ENCODE results near the gene YTHDC1. TPM values are rescaled to one million over a fixed set of nuclear protein-coding genes. Genes with fewer than 3 reads are reported as not detected.

The YTHDC1 gene
- total RNA-seq, 2 experiments from 2014 or later, result 81.1 to 84.7 TPM

- Mint-ChIP-seq H3K9me3 (no peaks in the 10 kb centered on the region), H3K27ac (no peak overlapping the region), H3K4me3 (no peak overlapping the region), H3K4me1 (peaks cover 10% of the 10 kb centered on the region), H3K27me3 (peaks cover 7% of the 10 kb centered on the region), H3K36me3 (peaks cover 1% of the 10 kb centered on the region)
- DNase-seq, result no peak
These were observed 18.8 kb upstream of the YTHDC1 start for GRCh38 chr4:68368691-68369131.

GRCh38 chr4:68367835-68368234 is 17.9 kb upstream of the YTHDC1 start:
- peaks cover 10% of the 10 kb centered on the region for H3K4me1 Mint-ChIP-seq
- H3K4me3 Mint-ChIP-seq, result no peak overlapping the region
- peaks cover 7% of the 10 kb centered on the region for H3K27me3 Mint-ChIP-seq
- no peak for DNase-seq
- no peak overlapping the region for H3K27ac Mint-ChIP-seq
- peaks cover 1% of the 10 kb centered on the region for H3K36me3 Mint-ChIP-seq
- H3K9me3 Mint-ChIP-seq, result no peaks in the 10 kb centered on the region

GRCh38 chr4:68366600-68366999 is 16.7 kb upstream of the YTHDC1 start:
- Mint-ChIP-seq H3K4me3 (no peak overlapping the region), H3K27ac (no peak overlapping the region), H3K4me1 (peaks cover 10% of the 10 kb centered on the region), H3K9me3 (no peaks in the 10 kb centered on the region), H3K36me3 (peaks cover 1% of the 10 kb centered on the region), H3K27me3 (peaks cover 7% of the 10 kb centered on the region)
- DNase-seq, result no peak

GRCh38 chr4:68365068-68365467 is 15.2 kb upstream of the YTHDC1 start:
- DNase-seq, result no peak
- peaks cover 1% of the 10 kb centered on the region for H3K36me3 Mint-ChIP-seq
- H3K27ac Mint-ChIP-seq, result no peak overlapping the region
- no peaks in the 10 kb centered on the region for H3K9me3 Mint-ChIP-seq
- H3K4me1 Mint-ChIP-seq, result peaks cover 10% of the 10 kb centered on the region
- peaks cover 7% of the 10 kb centered on the region for H3K27me3 Mint-ChIP-seq
- no peak overlapping the region for H3K4me3 Mint-ChIP-seq

DNA sequence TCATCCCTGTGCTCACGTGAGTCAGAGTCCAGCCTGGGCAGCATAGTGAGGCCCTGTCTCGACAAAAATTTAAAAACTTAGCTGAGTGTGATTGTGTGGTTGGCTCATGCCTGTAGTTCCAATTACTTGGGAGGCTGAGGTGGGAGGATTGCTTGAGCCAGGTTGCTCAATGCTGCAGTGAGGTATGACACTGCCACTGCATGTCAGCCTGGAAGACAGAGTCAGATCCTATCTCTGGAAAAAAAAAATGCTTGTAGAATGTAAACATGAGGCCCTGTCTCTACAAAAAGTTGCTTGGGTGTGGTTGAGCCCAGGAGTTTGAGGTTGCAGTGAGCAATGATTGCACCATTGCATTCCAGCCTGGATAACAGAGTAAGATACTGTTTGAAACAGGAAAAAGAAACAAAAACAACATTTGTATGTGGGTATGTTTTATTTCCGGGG is 11.3 kb upstream of the YTHDC1 start:
- Mint-ChIP-seq H3K4me1 (peaks cover 6% of the 10 kb centered on the region), H3K4me3 (no peak overlapping the region), H3K36me3 (peaks cover 4% of the 10 kb centered on the region), H3K27ac (no peak overlapping the region), H3K27me3 (peaks cover 4% of the 10 kb centered on the region), H3K9me3 (peaks cover 1% of the 10 kb centered on the region)
- no peak for DNase-seq

GRCh38 chr4:68360231-68360968 is 10.5 kb upstream of the YTHDC1 start:
- H3K36me3 Mint-ChIP-seq, result peaks cover 4% of the 10 kb centered on the region
- no peak for DNase-seq
- peaks cover 4% of the 10 kb centered on the region for H3K27me3 Mint-ChIP-seq
- H3K27ac Mint-ChIP-seq, result no peak overlapping the region
- H3K9me3 Mint-ChIP-seq, result peaks cover 1% of the 10 kb centered on the region
- peaks cover 6% of the 10 kb centered on the region for H3K4me1 Mint-ChIP-seq
- no peak overlapping the region for H3K4me3 Mint-ChIP-seq

DNA sequence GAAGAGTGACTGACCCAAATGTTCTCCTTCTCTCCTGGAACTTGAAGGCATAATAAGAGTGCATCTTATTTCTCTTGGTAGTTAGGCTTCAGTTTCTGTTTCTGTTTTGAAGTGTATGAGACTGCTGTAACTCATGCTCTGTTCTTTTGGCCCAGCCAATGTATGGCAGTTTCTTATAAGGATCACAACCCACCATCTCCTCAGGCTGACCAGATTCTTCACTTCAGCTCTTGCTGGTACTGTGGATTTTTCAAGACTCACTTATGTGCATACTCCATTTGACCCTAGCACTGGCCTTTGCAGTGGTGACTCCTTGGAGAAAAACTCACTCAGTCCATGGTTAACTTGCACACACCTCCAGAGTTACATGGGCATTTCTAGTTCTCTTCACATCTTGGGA is 9.6 kb upstream of the YTHDC1 start:
- H3K9me3 Mint-ChIP-seq, result peaks cover 1% of the 10 kb centered on the region

DNA sequence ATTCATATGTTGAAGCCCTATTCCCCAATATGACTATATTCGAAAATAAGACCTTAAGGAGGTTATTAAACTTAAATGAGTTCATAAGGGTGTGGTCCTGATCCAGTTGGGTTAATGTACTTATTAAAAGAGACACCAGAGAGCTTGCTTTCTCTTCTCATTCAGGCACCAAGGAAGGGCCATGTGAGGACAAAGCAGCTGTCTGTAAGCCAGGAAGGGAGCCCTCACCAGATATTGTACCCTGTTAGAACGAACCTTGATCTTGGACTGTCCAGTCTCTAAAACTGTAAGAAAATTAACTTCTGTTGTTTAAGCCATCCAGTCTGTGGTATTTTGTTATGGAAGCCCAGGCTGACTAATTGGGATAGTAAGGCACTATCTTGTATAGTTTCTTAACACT is 9.1 kb upstream of the YTHDC1 start:
- DNase-seq, result no peak
- no peaks in the 10 kb centered on the region for H3K27me3 Mint-ChIP-seq
- H3K27ac Mint-ChIP-seq, result no peak overlapping the region
- H3K9me3 Mint-ChIP-seq, result peaks cover 1% of the 10 kb centered on the region
- H3K36me3 Mint-ChIP-seq, result peaks cover 2% of the 10 kb centered on the region
- no peak overlapping the region for H3K4me3 Mint-ChIP-seq
- peaks cover 6% of the 10 kb centered on the region for H3K4me1 Mint-ChIP-seq

More for the DNA sequence above, 9.6 kb upstream of the YTHDC1 start:
- no peak for DNase-seq
- Mint-ChIP-seq H3K27me3 (no peaks in the 10 kb centered on the region), H3K27ac (peak overlapping the region; percentile 63), H3K36me3 (peaks cover 4% of the 10 kb centered on the region), H3K4me1 (peaks cover 6% of the 10 kb centered on the region), H3K4me3 (no peak overlapping the region)

- Mint-ChIP-seq H3K4me1 (peaks cover 7% of the 10 kb centered on the region), H3K27ac (no peak overlapping the region)
- DNase-seq, result no peak
These were observed 2.9 kb upstream of the YTHDC1 start for GRCh38 chr4:68352791-68353190.

GRCh38 chr4:68349279-68349648 is 626 bp downstream of the YTHDC1 start:
- peak overlapping the region; percentile 98 for H3K4me3 Mint-ChIP-seq
- H3K4me1 Mint-ChIP-seq, result peaks cover 34% of the 10 kb centered on the region
- peak overlapping the region; percentile 98 for H3K27ac Mint-ChIP-seq
- no peak for DNase-seq
- H3K9me3 Mint-ChIP-seq, result no peaks in the 10 kb centered on the region
- H3K27me3 Mint-ChIP-seq, result peaks cover 3% of the 10 kb centered on the region
- peaks cover 22% of the 10 kb centered on the region for H3K36me3 Mint-ChIP-seq

More at GRCh38 chr4:68352791-68353190, 2.9 kb upstream of the YTHDC1 start:
- peaks cover 14% of the 10 kb centered on the region for H3K36me3 Mint-ChIP-seq
- peaks cover 3% of the 10 kb centered on the region for H3K27me3 Mint-ChIP-seq
- no peak overlapping the region for H3K4me3 Mint-ChIP-seq
- H3K9me3 Mint-ChIP-seq, result no peaks in the 10 kb centered on the region

DNA sequence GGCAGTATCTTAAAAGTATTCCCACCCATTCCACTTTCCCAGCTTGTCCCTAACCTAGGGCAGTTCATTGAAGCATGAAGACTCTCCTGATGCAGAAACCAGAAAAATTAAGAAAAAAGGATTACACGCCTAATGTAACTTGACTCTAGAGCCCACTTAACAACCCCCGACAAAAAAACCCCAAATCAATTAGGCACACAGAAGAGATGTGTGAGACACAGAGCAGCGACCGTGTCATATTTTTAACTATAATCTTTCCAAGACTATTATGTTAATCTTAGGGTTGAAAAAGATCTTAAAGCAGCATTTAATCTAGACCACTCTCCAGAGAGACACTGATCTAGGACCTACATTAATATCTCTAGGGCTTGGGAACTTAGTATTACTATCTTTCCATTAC is 1.3 kb downstream of the YTHDC1 start:
- H3K9me3 Mint-ChIP-seq, result no peaks in the 10 kb centered on the region
- peaks cover 3% of the 10 kb centered on the region for H3K27me3 Mint-ChIP-seq
- peaks cover 40% of the 10 kb centered on the region for H3K4me1 Mint-ChIP-seq
- H3K4me3 Mint-ChIP-seq, result peak overlapping the region; percentile 98
- DNase-seq, result no peak
- H3K36me3 Mint-ChIP-seq, result peaks cover 22% of the 10 kb centered on the region
- peak overlapping the region; percentile 98 for H3K27ac Mint-ChIP-seq

DNA sequence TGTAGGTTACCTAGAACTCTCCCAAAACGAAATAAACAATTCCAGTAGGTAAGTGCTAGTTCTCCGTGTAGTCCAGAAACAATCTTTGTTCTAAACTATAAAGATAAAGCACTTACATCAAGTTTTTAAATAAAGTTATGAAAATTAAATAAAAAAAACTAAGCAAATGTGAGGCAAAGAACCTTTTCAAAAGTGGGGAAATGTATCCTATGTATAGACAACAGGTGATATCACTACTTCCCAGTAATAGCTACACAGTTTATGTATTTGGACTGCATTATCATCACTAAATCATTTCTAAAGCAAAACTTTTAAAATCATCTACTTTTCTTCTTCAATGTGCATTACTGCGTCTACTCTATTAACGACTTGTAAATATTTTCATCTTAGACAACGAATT is 2.0 kb downstream of the YTHDC1 start:
- H3K4me1 Mint-ChIP-seq, result peaks cover 40% of the 10 kb centered on the region
- peak overlapping the region; percentile 98 for H3K4me3 Mint-ChIP-seq
- H3K27ac Mint-ChIP-seq, result peak overlapping the region; percentile 98
- H3K36me3 Mint-ChIP-seq, result peaks cover 22% of the 10 kb centered on the region
- H3K27me3 Mint-ChIP-seq, result peaks cover 3% of the 10 kb centered on the region
- no peaks in the 10 kb centered on the region for H3K9me3 Mint-ChIP-seq
- no peak for DNase-seq

DNA sequence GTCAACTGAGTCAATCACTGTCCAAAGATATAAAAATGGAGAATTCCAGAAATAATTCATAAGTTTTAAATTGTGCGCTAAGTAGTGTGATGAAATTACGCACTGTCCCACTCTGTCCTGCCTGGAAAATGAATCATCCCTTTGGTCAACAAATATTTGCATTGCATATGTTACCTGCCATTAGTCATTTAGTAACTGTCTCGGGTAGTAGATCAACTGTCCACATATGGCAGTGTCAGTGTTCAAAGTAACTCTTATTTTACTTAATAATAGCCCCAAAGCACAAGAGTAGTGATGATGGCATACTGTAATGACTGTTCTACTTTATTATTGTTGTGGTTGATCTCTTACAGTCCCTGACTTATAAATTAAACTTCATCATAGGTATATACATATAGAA is 3.4 kb downstream of the YTHDC1 start:
- DNase-seq, result no peak
- peaks cover 48% of the 10 kb centered on the region for H3K4me1 Mint-ChIP-seq
- peak overlapping the region; percentile 47 for H3K4me3 Mint-ChIP-seq
- no peaks in the 10 kb centered on the region for H3K9me3 Mint-ChIP-seq
- peaks cover 27% of the 10 kb centered on the region for H3K36me3 Mint-ChIP-seq
- peaks cover 3% of the 10 kb centered on the region for H3K27me3 Mint-ChIP-seq
- H3K27ac Mint-ChIP-seq, result peak overlapping the region; percentile 60

- Mint-ChIP-seq H3K4me3 (no peak overlapping the region), H3K27me3 (peaks cover 1% of the 10 kb centered on the region), H3K27ac (peak overlapping the region; percentile 67), H3K36me3 (peaks cover 25% of the 10 kb centered on the region), H3K9me3 (no peaks in the 10 kb centered on the region), H3K4me1 (peaks cover 57% of the 10 kb centered on the region)
- DNase-seq, result no peak
These were observed 5.1 kb downstream of the YTHDC1 start for GRCh38 chr4:68344785-68345184.

- no peak overlapping the region for H3K4me3 Mint-ChIP-seq
- DNase-seq, result no peak
- peaks cover 23% of the 10 kb centered on the region for H3K36me3 Mint-ChIP-seq
- H3K4me1 Mint-ChIP-seq, result peaks cover 64% of the 10 kb centered on the region
- H3K9me3 Mint-ChIP-seq, result no peaks in the 10 kb centered on the region
- peak overlapping the region; percentile 42 for H3K27ac Mint-ChIP-seq
- no peaks in the 10 kb centered on the region for H3K27me3 Mint-ChIP-seq
These were observed 5.8 kb downstream of the YTHDC1 start for GRCh38 chr4:68344049-68344448.

GRCh38 chr4:68342134-68342533 is 7.8 kb downstream of the YTHDC1 start:
- DNase-seq, result no peak
- peak overlapping the region; percentile 6 for H3K4me3 Mint-ChIP-seq
- no peaks in the 10 kb centered on the region for H3K9me3 Mint-ChIP-seq
- H3K36me3 Mint-ChIP-seq, result peaks cover 17% of the 10 kb centered on the region
- H3K27ac Mint-ChIP-seq, result peak overlapping the region; percentile 49
- H3K27me3 Mint-ChIP-seq, result no peaks in the 10 kb centered on the region
- H3K4me1 Mint-ChIP-seq, result peaks cover 57% of the 10 kb centered on the region
